Measurements from ENCODE around the gene KCNJ6. TPM values are rescaled to one million over a fixed set of nuclear protein-coding genes. Genes with fewer than 3 reads are reported as not detected.

KCNJ6 gene, protein sequence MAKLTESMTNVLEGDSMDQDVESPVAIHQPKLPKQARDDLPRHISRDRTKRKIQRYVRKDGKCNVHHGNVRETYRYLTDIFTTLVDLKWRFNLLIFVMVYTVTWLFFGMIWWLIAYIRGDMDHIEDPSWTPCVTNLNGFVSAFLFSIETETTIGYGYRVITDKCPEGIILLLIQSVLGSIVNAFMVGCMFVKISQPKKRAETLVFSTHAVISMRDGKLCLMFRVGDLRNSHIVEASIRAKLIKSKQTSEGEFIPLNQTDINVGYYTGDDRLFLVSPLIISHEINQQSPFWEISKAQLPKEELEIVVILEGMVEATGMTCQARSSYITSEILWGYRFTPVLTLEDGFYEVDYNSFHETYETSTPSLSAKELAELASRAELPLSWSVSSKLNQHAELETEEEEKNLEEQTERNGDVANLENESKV
- not detected for total RNA-seq

- Mint-ChIP-seq H3K27ac (no peak within 1 kb of the TSS), H3K27me3 (ENCODE audit: low read depth) (peaks cover 35% of the 10 kb centered on the region), H3K9me3 (ENCODE audit: insufficient read depth) (no peaks in the 10 kb centered on the region), H3K36me3 (ENCODE audit: low read depth) (peaks cover 3% of the 10 kb centered on the region), H3K4me3 (no peak within 1 kb of the TSS), H3K4me1 (ENCODE audit: low read depth) (no peaks in the 10 kb centered on the region)
- POLR2A ChIA-PET, result no interaction called here
- CTCF ChIA-PET, result no interaction called here
- ATAC-seq, result no peak
- no peak for DNase-seq
These were observed at the start of gene KCNJ6 for GRCh38 chr21:37916310-37917051. TSS of gene KCNJ6 (minus strand) at chr21:37916457. CDS start at chr21:37840682, 75,775 bp downstream.

DNA sequence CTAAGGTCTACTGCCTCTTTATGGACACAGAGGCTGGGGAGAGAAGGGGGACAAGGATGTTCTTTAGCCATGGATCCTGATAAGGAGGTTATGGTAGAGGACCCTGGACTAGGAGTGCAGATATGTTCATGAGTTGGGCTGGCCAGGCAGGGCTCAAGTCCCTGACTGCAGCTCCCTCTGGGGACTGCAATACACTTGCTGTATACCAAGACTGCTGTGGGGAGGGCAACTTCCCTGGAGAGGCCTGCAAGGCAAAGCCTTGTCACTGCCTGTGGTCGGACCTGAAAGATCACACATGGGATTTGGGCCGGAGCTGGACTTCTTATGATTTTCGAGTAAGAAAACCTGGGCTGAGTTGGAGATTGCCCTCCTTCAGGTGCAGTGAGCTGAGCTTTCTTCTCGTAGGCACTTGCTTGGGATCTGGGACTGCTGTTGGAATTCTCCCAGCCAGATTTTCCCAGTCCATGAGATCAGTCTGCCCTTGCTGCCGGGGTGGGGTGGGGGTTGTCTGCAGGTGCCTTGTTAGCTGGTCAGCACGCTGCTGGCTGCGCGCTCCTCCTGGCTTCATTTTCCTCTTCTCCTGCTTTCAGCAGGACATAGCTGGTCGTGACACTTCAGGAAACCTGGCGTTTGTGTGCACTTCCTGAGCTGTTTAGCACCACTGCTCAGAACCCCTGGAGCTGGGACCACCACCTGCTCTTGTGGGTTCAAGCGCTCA lies 49.0 kb upstream of the KCNJ6 start:
- CTCF ChIA-PET, result no interaction called here
- no peak overlapping the region for H3K27ac Mint-ChIP-seq
- H3K36me3 Mint-ChIP-seq (ENCODE audit: low read depth), result no peaks in the 10 kb centered on the region
- ATAC-seq, result no peak
- H3K4me1 Mint-ChIP-seq (ENCODE audit: low read depth), result no peaks in the 10 kb centered on the region
- no peaks in the 10 kb centered on the region for H3K9me3 Mint-ChIP-seq (ENCODE audit: insufficient read depth)
- no peak overlapping the region for H3K4me3 Mint-ChIP-seq
- POLR2A ChIA-PET, result no interaction called here
- no peak for DNase-seq
- H3K27me3 Mint-ChIP-seq (ENCODE audit: low read depth), result no peaks in the 10 kb centered on the region

- H3K27me3 Mint-ChIP-seq (ENCODE audit: low read depth), result no peaks in the 10 kb centered on the region
- H3K4me3 Mint-ChIP-seq, result no peak overlapping the region
- no peak for ATAC-seq
- ChIA-PET CTCF (no interaction called here), POLR2A (no interaction called here)
- no peaks in the 10 kb centered on the region for H3K36me3 Mint-ChIP-seq (ENCODE audit: low read depth)
- DNase-seq, result no peak
- H3K27ac Mint-ChIP-seq, result no peak overlapping the region
- H3K9me3 Mint-ChIP-seq (ENCODE audit: insufficient read depth), result no peaks in the 10 kb centered on the region
- H3K4me1 Mint-ChIP-seq (ENCODE audit: low read depth), result no peaks in the 10 kb centered on the region
These were observed 42.3 kb upstream of the KCNJ6 start for GRCh38 chr21:37958537-37958936.

DNA sequence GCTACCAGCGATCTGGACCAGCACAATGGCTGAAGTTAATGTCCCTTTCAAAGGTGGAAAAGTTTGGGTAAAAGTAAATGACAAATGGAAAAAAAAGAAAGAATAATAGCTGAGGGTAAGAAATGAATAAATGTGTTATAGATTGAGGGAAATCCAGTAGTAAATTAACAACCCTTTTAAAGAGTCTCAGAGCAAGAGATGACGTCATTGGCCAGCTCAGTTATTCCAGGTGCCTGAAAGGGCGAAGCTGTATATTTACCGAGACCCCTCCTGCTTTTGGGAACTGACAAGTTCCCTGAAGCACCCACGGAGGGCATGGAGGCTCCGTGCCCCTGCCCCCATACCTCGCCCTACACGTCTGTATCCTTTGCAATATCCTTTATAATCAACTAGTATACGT lies 40.5 kb upstream of the KCNJ6 start:
- H3K27me3 Mint-ChIP-seq (ENCODE audit: low read depth), result no peaks in the 10 kb centered on the region
- no peak for DNase-seq
- H3K9me3 Mint-ChIP-seq (ENCODE audit: insufficient read depth), result no peaks in the 10 kb centered on the region
- no peak for ATAC-seq
- no peaks in the 10 kb centered on the region for H3K4me1 Mint-ChIP-seq (ENCODE audit: low read depth)
- H3K27ac Mint-ChIP-seq, result no peak overlapping the region
- POLR2A ChIA-PET, result no interaction called here
- no peaks in the 10 kb centered on the region for H3K36me3 Mint-ChIP-seq (ENCODE audit: low read depth)
- H3K4me3 Mint-ChIP-seq, result no peak overlapping the region
- CTCF ChIA-PET, result no interaction called here

DNA sequence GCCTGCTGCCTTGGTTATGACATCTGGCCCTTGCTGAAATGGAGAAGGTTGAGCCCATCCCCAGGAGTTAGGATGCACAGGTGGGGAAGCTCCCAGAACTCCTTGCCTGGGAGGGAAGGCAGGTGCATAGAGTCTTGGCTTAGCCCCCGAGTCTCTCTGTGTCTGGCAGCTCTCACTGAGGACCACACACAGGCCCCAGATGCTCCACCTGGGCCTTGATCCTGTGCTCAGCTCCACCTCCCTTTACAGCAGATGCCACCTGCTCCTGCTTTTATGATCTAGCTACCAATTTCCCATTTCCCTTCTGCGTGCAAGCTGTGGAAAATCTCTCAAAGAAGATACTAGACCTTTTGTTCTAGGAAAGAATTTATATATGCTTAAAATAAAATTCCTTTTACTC lies 28.8 kb upstream of the KCNJ6 start:
- H3K4me1 Mint-ChIP-seq (ENCODE audit: low read depth), result no peaks in the 10 kb centered on the region
- H3K4me3 Mint-ChIP-seq, result no peak overlapping the region
- no peaks in the 10 kb centered on the region for H3K9me3 Mint-ChIP-seq (ENCODE audit: insufficient read depth)
- POLR2A ChIA-PET, result no interaction called here
- no peak for DNase-seq
- CTCF ChIA-PET, result no interaction called here
- no peak for ATAC-seq
- H3K27ac Mint-ChIP-seq, result no peak overlapping the region
- H3K27me3 Mint-ChIP-seq (ENCODE audit: low read depth), result no peaks in the 10 kb centered on the region
- H3K36me3 Mint-ChIP-seq (ENCODE audit: low read depth), result no peaks in the 10 kb centered on the region

GRCh38 chr21:37944496-37944895 lies 28.2 kb upstream of the KCNJ6 start:
- no peaks in the 10 kb centered on the region for H3K4me1 Mint-ChIP-seq (ENCODE audit: low read depth)
- H3K27ac Mint-ChIP-seq, result no peak overlapping the region
- no peaks in the 10 kb centered on the region for H3K36me3 Mint-ChIP-seq (ENCODE audit: low read depth)
- ATAC-seq (no peak), DNase-seq (no peak)
- H3K4me3 Mint-ChIP-seq, result no peak overlapping the region
- POLR2A ChIA-PET, result no interaction called here
- CTCF ChIA-PET, result no interaction called here
- no peaks in the 10 kb centered on the region for H3K27me3 Mint-ChIP-seq (ENCODE audit: low read depth)
- H3K9me3 Mint-ChIP-seq (ENCODE audit: insufficient read depth), result no peaks in the 10 kb centered on the region

DNA sequence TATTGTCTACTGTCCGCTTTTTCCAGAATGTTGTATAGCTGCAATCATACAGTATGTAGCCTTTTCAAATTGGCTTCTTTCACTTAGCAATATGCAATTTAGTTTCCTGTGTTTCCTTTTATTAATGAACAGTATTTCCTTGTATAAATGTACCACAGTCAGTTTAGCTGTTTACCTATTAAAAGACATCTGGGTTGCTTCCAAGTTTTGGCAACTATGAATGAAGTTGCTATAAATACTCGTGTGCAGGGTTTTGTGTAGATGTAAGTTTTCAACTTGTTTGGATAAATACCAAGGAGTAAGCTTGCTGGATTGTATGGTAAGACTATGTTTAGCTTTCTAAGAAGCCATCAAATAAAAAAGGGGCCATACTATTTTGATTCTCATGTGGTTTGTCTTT lies 24.4 kb upstream of the KCNJ6 start:
- Mint-ChIP-seq H3K36me3 (ENCODE audit: low read depth) (no peaks in the 10 kb centered on the region), H3K27me3 (ENCODE audit: low read depth) (no peaks in the 10 kb centered on the region), H3K4me1 (ENCODE audit: low read depth) (no peaks in the 10 kb centered on the region), H3K9me3 (ENCODE audit: insufficient read depth) (no peaks in the 10 kb centered on the region), H3K27ac (no peak overlapping the region), H3K4me3 (no peak overlapping the region)
- no peak for ATAC-seq
- CTCF ChIA-PET, result no interaction called here
- POLR2A ChIA-PET, result no interaction called here
- no peak for DNase-seq

GRCh38 chr21:37939838-37940237 lies 23.6 kb upstream of the KCNJ6 start:
- ChIA-PET POLR2A (no interaction called here), CTCF (no interaction called here)
- no peaks in the 10 kb centered on the region for H3K9me3 Mint-ChIP-seq (ENCODE audit: insufficient read depth)
- no peaks in the 10 kb centered on the region for H3K36me3 Mint-ChIP-seq (ENCODE audit: low read depth)
- H3K27ac Mint-ChIP-seq, result no peak overlapping the region
- DNase-seq, result no peak
- no peaks in the 10 kb centered on the region for H3K27me3 Mint-ChIP-seq (ENCODE audit: low read depth)
- ATAC-seq, result no peak
- no peak overlapping the region for H3K4me3 Mint-ChIP-seq
- H3K4me1 Mint-ChIP-seq (ENCODE audit: low read depth), result no peaks in the 10 kb centered on the region

- no peaks in the 10 kb centered on the region for H3K9me3 Mint-ChIP-seq (ENCODE audit: insufficient read depth)
- POLR2A ChIA-PET, result no interaction called here
- no peak overlapping the region for H3K27ac Mint-ChIP-seq
- DNase-seq, result no peak
- CTCF ChIA-PET, result no interaction called here
- no peak overlapping the region for H3K4me3 Mint-ChIP-seq
- no peaks in the 10 kb centered on the region for H3K4me1 Mint-ChIP-seq (ENCODE audit: low read depth)
- H3K36me3 Mint-ChIP-seq (ENCODE audit: low read depth), result no peaks in the 10 kb centered on the region
- ATAC-seq, result no peak
- H3K27me3 Mint-ChIP-seq (ENCODE audit: low read depth), result no peaks in the 10 kb centered on the region
These were observed 23.0 kb upstream of the KCNJ6 start for GRCh38 chr21:37939251-37939650.

GRCh38 chr21:37937668-37938067 lies 21.4 kb upstream of the KCNJ6 start:
- Mint-ChIP-seq H3K4me3 (no peak overlapping the region), H3K4me1 (ENCODE audit: low read depth) (no peaks in the 10 kb centered on the region), H3K36me3 (ENCODE audit: low read depth) (no peaks in the 10 kb centered on the region), H3K27me3 (ENCODE audit: low read depth) (no peaks in the 10 kb centered on the region), H3K9me3 (ENCODE audit: insufficient read depth) (no peaks in the 10 kb centered on the region), H3K27ac (no peak overlapping the region)
- CTCF ChIA-PET, result no interaction called here
- ATAC-seq (no peak), DNase-seq (no peak)
- POLR2A ChIA-PET, result no interaction called here

- ATAC-seq, result no peak
- POLR2A ChIA-PET, result no interaction called here
These were observed 19.9 kb upstream of the KCNJ6 start for GRCh38 chr21:37936010-37936785.

DNA sequence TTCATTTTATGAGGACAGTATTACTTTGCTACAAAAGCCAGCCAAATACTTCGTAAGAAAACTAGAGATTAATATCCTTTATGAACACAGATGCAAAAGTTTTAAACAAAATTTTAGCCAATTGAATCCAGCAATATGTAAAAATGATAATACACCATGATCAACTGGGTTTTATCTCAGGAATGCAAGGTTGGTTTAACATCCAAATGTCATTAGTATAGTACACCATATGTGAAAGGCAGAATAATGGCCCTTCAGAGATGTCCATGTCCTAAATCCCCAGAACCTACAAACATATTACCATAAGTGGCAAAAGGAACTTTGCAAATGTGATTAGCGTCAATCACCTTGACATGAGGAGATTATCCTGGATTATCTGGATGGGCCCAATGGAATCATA lies 16.7 kb upstream of the KCNJ6 start:
- H3K4me3 Mint-ChIP-seq, result no peak overlapping the region
- no peaks in the 10 kb centered on the region for H3K27me3 Mint-ChIP-seq (ENCODE audit: low read depth)
- CTCF ChIA-PET, result no interaction called here
- H3K36me3 Mint-ChIP-seq (ENCODE audit: low read depth), result no peaks in the 10 kb centered on the region
- no peaks in the 10 kb centered on the region for H3K4me1 Mint-ChIP-seq (ENCODE audit: low read depth)
- DNase-seq (no peak), ATAC-seq (no peak)
- H3K27ac Mint-ChIP-seq, result no peak overlapping the region
- POLR2A ChIA-PET, result no interaction called here
- no peaks in the 10 kb centered on the region for H3K9me3 Mint-ChIP-seq (ENCODE audit: insufficient read depth)

More at GRCh38 chr21:37936010-37936785, 19.9 kb upstream of the KCNJ6 start:
- Mint-ChIP-seq H3K9me3 (ENCODE audit: insufficient read depth) (no peaks in the 10 kb centered on the region), H3K4me1 (ENCODE audit: low read depth) (no peaks in the 10 kb centered on the region), H3K4me3 (no peak overlapping the region), H3K36me3 (ENCODE audit: low read depth) (no peaks in the 10 kb centered on the region), H3K27ac (no peak overlapping the region), H3K27me3 (ENCODE audit: low read depth) (no peaks in the 10 kb centered on the region)
- DNase-seq, result no peak
- CTCF ChIA-PET, result no interaction called here
